Spleen (tissue), 7 donors: Measurements from ENCODE around the gene TMCC3.

Experiments used
- POLR2A ChIP-seq, 3 donors: fragments of 450-650 bp; IDR thresholded peaks; one replicate each; pipeline ENCODE4 v1.5.1; 2017; ENCODE audit warnings: antibody characterized with exemption in 3 of 3, mild to moderate bottlenecking in 1 of 3
- TF ChIP-seq, protein P1 (sequence below), 11 experiments: fragments of 200-600 bp in 7 of 11; fragments of 450-650 bp in 4 of 11; sonication (generic) in 4 of 11; IDR thresholded peaks in 8 of 11; conservative IDR thresholded peaks in 3 of 11; 1 replicate in 7 of 11; 2 replicates in 4 of 11; pipeline versions ENCODE4 v1.4.0 to v1.8.0; 2016 to 2021; ENCODE audit warnings: antibody characterized with exemption in 11 of 11, inconsistent platforms in 4 of 11, mild to moderate bottlenecking in 1 of 11
- donor health status: DM: no; HTN: no; CAD: no; lungs with moderate emphysema.
- donor health status: DM: no; HTN: no; CAD: no.
- donor health status: DM: no; HTN: no; CAD: no.

DNA sequence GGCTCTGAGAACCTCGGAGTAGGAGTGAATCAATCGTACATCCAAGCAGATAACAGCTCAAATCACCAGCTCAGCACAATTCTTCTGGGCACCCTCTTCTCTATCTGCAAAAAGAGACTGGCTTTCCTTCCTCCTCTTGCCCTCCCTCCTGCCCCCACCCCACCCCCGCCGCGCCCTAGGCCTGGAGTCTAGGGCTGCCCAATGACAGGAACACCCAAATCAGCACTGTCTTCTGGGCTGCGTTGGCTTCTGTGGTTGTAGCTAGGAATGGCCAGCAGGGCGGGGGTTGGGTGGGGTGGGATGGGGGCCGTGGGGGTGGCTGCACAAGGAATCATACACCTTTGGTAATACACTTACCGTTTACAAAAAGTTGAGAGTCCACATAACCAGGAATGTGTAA lies 28.0 kb upstream of the TMCC3 start:
- TF ChIP-seq, protein P1, sequence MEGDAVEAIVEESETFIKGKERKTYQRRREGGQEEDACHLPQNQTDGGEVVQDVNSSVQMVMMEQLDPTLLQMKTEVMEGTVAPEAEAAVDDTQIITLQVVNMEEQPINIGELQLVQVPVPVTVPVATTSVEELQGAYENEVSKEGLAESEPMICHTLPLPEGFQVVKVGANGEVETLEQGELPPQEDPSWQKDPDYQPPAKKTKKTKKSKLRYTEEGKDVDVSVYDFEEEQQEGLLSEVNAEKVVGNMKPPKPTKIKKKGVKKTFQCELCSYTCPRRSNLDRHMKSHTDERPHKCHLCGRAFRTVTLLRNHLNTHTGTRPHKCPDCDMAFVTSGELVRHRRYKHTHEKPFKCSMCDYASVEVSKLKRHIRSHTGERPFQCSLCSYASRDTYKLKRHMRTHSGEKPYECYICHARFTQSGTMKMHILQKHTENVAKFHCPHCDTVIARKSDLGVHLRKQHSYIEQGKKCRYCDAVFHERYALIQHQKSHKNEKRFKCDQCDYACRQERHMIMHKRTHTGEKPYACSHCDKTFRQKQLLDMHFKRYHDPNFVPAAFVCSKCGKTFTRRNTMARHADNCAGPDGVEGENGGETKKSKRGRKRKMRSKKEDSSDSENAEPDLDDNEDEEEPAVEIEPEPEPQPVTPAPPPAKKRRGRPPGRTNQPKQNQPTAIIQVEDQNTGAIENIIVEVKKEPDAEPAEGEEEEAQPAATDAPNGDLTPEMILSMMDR (IDR thresholded peaks at IDR 0.05 in 8 of 11, conservative IDR thresholded peaks at IDR 0.05 in 3 of 11), result peak in 1 of 11 experiments; percentile 11
- TF ChIP-seq POLR2A (IDR thresholded peaks at IDR 0.05), result no peak
